ENCODE results near the gene DPEP3. TPM values are rescaled to one million over a fixed set of nuclear protein-coding genes. Genes with fewer than 3 reads are reported as not detected.
"Not testable (repeated sequence)": the region's sequence is repeated elsewhere in the genome, so short reads cannot be mapped to it uniquely, and the experiment has no call there.

Gene DPEP3
- total RNA-seq, 1 experiment from 2014 or later = not detected

- peak; percentile 66 for DNase-seq (ENCODE audit: low spot score)
These were observed 34.8 kb downstream of the DPEP3 start for GRCh38 chr16:67945392-67945933.

- DNase-seq (ENCODE audit: low spot score) = no peak
These were observed 35.5 kb downstream of the DPEP3 start for GRCh38 chr16:67944690-67945391.

DNA sequence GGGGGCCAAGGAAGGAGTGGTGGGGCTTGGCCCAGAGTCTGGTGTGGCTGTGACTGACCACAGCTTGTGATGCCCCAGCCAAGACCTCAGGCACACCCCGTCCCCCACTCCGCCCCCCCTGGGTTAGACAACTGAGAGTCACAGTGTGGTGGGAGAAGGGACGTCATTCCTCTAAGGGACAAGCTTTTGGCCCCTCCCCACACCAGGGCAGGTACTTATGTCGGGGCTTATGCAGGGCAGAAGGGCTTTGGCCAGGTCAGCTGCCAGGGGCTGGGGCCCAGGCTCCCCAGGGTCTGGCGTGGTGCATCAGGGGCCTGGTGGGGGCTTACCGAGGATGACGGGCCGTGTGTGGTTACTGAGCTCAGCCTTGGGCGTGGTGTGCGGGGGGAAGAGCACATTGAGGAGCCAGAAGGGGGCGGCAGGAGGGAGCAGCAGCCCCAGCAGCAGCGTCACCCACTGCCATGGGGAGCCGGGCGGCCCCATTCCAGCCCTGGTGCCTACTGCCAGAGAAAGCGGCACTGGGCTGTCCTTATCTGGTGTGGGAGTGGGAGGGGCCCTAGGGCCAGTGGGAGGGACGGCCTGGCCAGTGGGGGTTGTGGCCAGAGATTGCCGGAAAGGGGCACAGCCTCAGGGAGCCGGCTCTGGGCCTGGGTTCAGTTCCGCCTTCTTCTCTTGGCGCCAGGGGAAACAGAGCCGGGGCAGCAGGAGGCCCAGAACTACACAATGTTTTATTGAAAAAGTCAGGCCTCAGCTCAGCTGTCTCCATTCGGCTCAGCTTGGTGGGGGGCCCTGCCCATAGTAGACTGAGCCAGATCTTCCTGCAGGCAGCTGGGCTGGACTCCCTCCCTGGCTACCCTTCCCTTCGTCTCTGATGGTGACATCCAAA, 36.4 kb downstream of the DPEP3 start, which contains the start of gene LCAT:
TSS of gene LCAT (minus strand) at position 502 of the 886 bp plus-strand sequence. CDS start at position 483, 19 bp downstream.
- DNase-seq (ENCODE audit: low spot score) = peak; percentile 50

GRCh38 chr16:67943256-67943618, 37.1 kb downstream of the DPEP3 start:
- DNase-seq (ENCODE audit: low spot score) = no peak

DNA sequence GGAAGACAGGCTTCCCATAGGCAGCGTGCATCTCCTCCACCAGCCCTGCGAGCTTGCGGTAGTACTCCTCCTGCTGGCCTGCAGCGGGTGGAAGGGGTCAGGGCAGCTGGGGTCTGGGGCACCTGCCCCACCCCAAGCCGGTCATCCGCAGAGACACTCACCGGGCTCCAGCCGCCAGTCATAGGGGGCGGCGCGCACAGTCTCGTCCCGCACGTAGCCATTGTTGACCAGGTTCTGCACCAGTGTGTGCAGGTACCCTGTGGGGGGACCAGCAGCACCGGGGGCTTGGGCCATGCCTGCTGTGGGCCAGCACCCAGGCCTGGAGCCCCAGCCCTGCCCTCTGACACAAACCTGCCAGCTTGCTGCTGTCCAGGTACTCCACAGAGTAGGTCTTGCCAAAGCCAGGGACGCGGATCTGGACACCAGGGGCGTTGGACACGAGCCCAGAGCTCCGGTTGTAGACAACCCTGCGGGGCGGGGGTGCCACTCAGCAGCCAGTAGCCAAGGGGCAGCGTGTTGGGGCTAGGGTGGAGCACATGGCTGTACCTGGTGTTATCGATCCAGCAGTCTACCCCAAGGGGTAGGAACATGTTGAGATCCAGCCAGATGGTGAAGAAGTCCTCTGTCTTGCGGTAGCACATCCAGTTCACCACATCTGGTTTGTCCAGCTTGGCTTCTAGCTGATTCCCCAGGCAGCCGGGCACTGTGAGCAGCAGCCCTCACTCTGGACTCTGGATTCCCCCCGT, 37.6 kb downstream of the DPEP3 start:
- DNase-seq (ENCODE audit: low spot score) = no peak

- DNase-seq (ENCODE audit: low spot score) = no peak
These were observed 38.1 kb downstream of the DPEP3 start for GRCh38 chr16:67942200-67942509.

- DNase-seq (ENCODE audit: low spot score) = no peak
These were observed 38.7 kb downstream of the DPEP3 start for GRCh38 chr16:67941469-67942199.

DNA sequence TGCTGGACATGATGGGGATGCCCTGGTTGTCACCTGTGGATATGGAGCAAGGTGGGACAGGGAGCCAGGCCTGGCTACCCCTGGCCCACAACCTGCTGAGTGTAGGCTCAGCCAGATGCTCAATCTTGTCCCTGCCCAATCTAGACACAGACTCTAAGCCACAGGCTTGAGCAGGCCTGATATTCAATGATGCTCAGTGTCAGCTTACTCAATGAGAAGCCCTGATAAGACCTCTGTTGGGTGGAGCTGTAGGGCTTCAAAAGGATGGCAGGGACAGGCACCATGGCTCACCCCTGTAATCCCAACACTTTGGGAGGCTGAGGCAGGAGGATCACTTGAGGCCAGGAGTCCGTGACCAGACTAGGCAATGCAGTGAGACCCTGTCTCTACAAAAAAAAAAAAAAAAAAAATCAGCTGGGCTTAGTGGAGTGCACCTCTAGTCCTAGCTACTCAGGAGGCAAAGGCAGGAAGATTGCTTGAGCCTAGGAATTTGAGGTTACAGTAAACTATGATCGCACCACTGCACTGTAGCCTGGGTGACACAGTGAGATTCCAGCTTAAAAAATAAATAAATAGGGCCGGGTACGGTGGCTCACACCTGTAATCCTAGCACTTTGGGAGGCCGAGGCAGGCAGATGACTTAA, 39.7 kb downstream of the DPEP3 start:
- DNase-seq (ENCODE audit: low spot score) = no peak

DNA sequence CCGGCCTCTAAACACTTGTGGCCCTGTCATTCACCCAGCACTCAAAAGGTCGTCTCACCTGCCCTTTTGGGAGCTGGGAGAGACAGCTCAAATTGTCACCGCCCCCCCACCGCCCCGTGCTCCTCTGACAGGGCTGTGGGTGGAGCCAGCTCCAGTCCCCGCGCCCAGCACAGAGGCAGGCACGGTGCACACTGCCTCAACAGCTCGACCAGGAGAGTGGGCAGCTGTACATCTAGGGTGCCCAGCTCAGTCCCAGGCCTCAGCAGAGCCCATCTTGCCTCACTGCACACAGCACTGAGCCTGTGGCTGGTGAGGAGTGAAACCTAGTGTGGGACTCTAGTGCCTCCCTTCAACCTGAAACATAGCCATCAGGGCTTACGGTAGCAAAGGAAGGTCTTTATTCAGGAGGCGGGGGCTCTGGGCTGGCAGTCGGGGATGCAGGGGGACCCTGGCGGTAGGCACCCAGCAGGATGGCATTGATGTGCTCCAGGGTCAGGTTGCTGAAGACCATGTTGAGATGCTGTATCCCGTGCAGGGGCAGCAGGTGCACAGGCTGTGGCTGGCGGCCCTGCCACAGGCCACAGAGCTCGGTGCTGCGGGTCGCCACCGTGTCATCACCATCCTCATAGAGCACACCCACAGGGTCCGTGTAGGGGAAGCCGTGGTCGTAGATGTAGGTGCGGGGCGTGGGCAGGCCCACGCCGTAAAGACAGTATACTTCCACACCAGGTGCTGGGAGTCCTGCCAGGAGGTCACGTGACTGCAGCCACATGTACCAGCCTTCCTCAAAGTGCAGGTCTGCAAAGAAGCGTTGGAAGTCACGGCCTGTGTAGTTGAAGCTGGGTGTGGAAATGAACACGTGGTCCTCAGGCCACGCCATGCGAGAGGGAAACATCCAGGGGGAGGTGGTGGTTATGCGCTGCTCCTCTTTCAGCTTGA, 40.5 kb downstream of the DPEP3 start:
- no peak for DNase-seq (ENCODE audit: low spot score)

DNA sequence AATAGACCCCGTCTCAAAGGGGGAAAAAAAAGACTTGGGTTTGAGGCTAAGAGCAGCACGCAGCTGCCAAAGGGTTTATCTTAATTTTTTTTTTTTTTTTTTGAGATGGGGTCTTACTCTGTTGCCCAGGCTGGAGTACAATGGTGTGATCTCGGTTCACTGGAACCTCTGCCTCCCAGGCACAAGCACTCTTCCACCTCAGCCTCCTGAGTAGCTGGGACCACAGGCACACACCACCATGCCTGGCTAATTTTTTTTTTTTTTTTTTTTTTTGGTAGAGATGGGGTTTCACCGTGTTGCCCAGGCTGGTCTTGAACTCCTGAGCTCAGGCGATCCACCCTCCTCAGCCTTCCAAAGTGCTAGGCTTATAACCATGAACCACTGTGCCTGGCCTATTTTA, 42.6 kb downstream of the DPEP3 start:
- DNase-seq (ENCODE audit: low spot score) = not testable (repeated sequence)

GRCh38 chr16:67936880-67937605, 43.3 kb downstream of the DPEP3 start:
- DNase-seq (ENCODE audit: low spot score) = peak; percentile 49

GRCh38 chr16:67936124-67936879, 44.0 kb downstream of the DPEP3 start, which contains the start of gene PSMB10:
PSMB10 (minus strand) TSS chr16:67936850; CDS start chr16:67936749, 101 bp downstream.
- DNase-seq (ENCODE audit: low spot score) = no peak

- peak; percentile 90 for DNase-seq (ENCODE audit: low spot score)
These were observed 44.7 kb downstream of the DPEP3 start for GRCh38 chr16:67935402-67936123.

GRCh38 chr16:67935101-67935401, 45.2 kb downstream of the DPEP3 start:
- no peak for DNase-seq (ENCODE audit: low spot score)

- no peak for DNase-seq (ENCODE audit: low spot score)
These were observed 45.8 kb downstream of the DPEP3 start for GRCh38 chr16:67934306-67935100.

DNA sequence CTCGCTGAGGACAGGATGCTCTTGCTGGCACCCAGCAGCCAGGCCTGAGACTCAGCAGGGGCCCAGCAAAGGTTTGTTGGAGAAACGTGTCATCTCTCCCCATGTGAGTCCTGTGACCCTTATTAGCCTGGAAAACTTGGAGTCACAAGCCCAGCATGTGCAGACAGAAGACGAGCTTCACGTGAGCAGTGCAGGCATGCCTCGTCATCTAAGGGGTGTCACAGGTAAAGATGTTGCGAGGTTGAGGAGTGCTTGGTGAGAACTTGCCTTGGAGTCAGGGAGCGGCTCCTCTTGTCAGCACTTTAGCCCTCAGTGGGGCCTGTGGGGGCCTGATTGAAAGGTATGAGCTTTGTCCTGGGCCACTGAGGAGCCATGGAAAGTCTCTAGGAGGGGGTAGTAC, 46.5 kb downstream of the DPEP3 start:
- no peak for DNase-seq (ENCODE audit: low spot score)

- no peak for DNase-seq (ENCODE audit: low spot score)
These were observed 47.8 kb downstream of the DPEP3 start for GRCh38 chr16:67932462-67932840.
